ENCODE measurements around the gene CIB4.

GRCh38 chr2:26642429-26642828, 1.3 kb upstream of the CIB4 start:
- TF ChIP-seq, protein P1, sequence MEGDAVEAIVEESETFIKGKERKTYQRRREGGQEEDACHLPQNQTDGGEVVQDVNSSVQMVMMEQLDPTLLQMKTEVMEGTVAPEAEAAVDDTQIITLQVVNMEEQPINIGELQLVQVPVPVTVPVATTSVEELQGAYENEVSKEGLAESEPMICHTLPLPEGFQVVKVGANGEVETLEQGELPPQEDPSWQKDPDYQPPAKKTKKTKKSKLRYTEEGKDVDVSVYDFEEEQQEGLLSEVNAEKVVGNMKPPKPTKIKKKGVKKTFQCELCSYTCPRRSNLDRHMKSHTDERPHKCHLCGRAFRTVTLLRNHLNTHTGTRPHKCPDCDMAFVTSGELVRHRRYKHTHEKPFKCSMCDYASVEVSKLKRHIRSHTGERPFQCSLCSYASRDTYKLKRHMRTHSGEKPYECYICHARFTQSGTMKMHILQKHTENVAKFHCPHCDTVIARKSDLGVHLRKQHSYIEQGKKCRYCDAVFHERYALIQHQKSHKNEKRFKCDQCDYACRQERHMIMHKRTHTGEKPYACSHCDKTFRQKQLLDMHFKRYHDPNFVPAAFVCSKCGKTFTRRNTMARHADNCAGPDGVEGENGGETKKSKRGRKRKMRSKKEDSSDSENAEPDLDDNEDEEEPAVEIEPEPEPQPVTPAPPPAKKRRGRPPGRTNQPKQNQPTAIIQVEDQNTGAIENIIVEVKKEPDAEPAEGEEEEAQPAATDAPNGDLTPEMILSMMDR (IDR thresholded peaks at IDR 0.05): no peak
- no peak for TF ChIP-seq POLR2A (IDR thresholded peaks at IDR 0.05; ENCODE audit: low read depth)
